HEK293T (cell line): ENCODE results near the gene CCNY.

Experiments
- ARNT ChIP-seq: fragments of 450-650 bp; IDR thresholded peaks from 2 replicates; pipeline ENCODE4 v1.6.1; 2017; ENCODE audit warnings: mild to moderate bottlenecking
- BHLHE40 ChIP-seq: fragments of 450-650 bp; IDR thresholded peaks from 2 replicates; pipeline ENCODE4 v1.6.1; 2016; ENCODE audit warnings: mild to moderate bottlenecking, moderate library complexity, borderline replicate concordance
- ELF4 ChIP-seq: fragments of 450-650 bp; IDR thresholded peaks from 2 replicates; pipeline ENCODE4 v1.6.1; 2017; ENCODE audit warnings: antibody characterized with exemption
- FOXA1 ChIP-seq: fragments of 450-650 bp; IDR thresholded peaks from 2 replicates; pipeline ENCODE4 v1.6.1; 2016; ENCODE audit warnings: mild to moderate bottlenecking
- FOXK2 ChIP-seq: fragments of 450-650 bp; IDR thresholded peaks from 2 replicates; pipeline ENCODE4 v1.6.1; 2016; ENCODE audit warnings: mild to moderate bottlenecking
- FOXM1 ChIP-seq: fragments of 450-650 bp; IDR thresholded peaks from 2 replicates; pipeline ENCODE4 v1.6.1; 2017; ENCODE audit warnings: mild to moderate bottlenecking, borderline replicate concordance
- HDGF ChIP-seq: fragments of 450-650 bp; IDR thresholded peaks from 2 replicates; pipeline ENCODE4 v1.6.1; 2017; ENCODE audit warnings: antibody characterized with exemption, borderline replicate concordance
- LEF1 ChIP-seq: fragments of 450-650 bp; IDR thresholded peaks from 2 replicates; pipeline ENCODE4 v1.6.1; 2017; ENCODE audit warnings: mild to moderate bottlenecking, borderline replicate concordance
- PKNOX1 ChIP-seq: fragments of 450-650 bp; IDR thresholded peaks from 2 replicates; pipeline ENCODE4 v1.6.1; 2016
- SP1 ChIP-seq: fragments of 450-650 bp; IDR thresholded peaks from 2 replicates; pipeline ENCODE4 v1.6.1; 2017
- SUZ12 ChIP-seq: fragments of 450-650 bp; IDR thresholded peaks from 2 replicates; pipeline ENCODE4 v1.6.1; 2016; ENCODE audit warnings: mild to moderate bottlenecking
- TARDBP ChIP-seq: fragments of 450-650 bp; IDR thresholded peaks from 2 replicates; pipeline ENCODE4 v1.6.1; 2016

- TF ChIP-seq PKNOX1 (no peak), ELF4 (no peak), FOXA1 (no peak), LEF1 (no peak), ARNT (no peak), SUZ12 (no peak), SP1 (no peak), HDGF (no peak), BHLHE40 (no peak), TARDBP (no peak), FOXM1 (no peak), FOXK2 (no peak)
Observed at GRCh38 chr10:35367107-35367859, 31.0 kb downstream of the CCNY start.
